CD4-positive, alpha-beta T cell (primary cell): ENCODE measurements around the gene KLRG1. TPM values are rescaled to one million over a fixed set of nuclear protein-coding genes. Genes with fewer than 3 reads are reported as not detected.

ENCODE experiments used
- ATAC-seq: fragments of 200-7000 bp; cut with Tn5 transposase; one replicate; pipeline ENCODE4 v1.10.0; 2022; ENCODE audit warnings: mild to moderate bottlenecking; ENCODE audit not compliant: poor library complexity
- CTCF ChIA-PET: fragments of 350-600 bp; sonication (Branson Sonifier 250); formaldehyde crosslinking; loops from one replicate; lab custom pipeline; 2021; ENCODE audit warnings: antibody characterized with exemption, inconsistent platforms; lab: Charles Lee
- POLR2A ChIA-PET: fragments of 350-600 bp; sonication (Branson Sonifier 250); formaldehyde crosslinking; loops from one replicate; lab custom pipeline; 2021; ENCODE audit warnings: antibody characterized with exemption, inconsistent platforms; lab: Charles Lee
- DNase-seq, 14 experiments: peaks; one replicate each; pipeline ENCODE4 v3.0.0-alpha.2; 2013 to 2020; ENCODE audit warnings: mixed read lengths in 2 of 14
- H3K27ac ChIP-seq, 2 donors: one replicate each; pipeline versions ENCODE4 v1.5.1 to v1.7.0; 2013; ENCODE audit warnings: low read length in 2 of 2, low read depth in 1 of 2, mild to moderate bottlenecking in 1 of 2
- H3K27me3 ChIP-seq, 2 experiments: 1 replicate in 1 of 2; 2 replicates in 1 of 2; pipeline versions ENCODE4 v1.6.1 to v1.7.0; 2013; ENCODE audit warnings: low read length in 2 of 2, control low read depth in 1 of 2, mild to moderate bottlenecking in 1 of 2, moderate library complexity in 1 of 2; ENCODE audit not compliant: insufficient read depth in 2 of 2, control insufficient read depth in 1 of 2
- H3K36me3 ChIP-seq: one replicate; pipeline ENCODE4 v1.6.1; 2013; ENCODE audit warnings: low read length, control low read depth; ENCODE audit not compliant: insufficient read depth
- H3K4me1 ChIP-seq: one replicate; pipeline ENCODE4 v1.6.1; 2013; ENCODE audit warnings: low read length, control low read depth; ENCODE audit not compliant: insufficient read depth
- H3K4me3 ChIP-seq: one replicate; pipeline ENCODE4 v1.5.1; 2013; ENCODE audit warnings: mild to moderate bottlenecking, low read length, moderate library complexity
- H3K9me3 ChIP-seq, 2 experiments: 1 replicate in 1 of 2; 2 replicates in 1 of 2; pipeline versions ENCODE4 v1.6.1 to v1.7.0; 2013; ENCODE audit warnings: low read length in 2 of 2, mild to moderate bottlenecking in 2 of 2, control low read depth in 1 of 2, moderate library complexity in 1 of 2; ENCODE audit not compliant: control insufficient read depth in 1 of 2, insufficient read depth in 1 of 2
- H3K27ac Mint-ChIP-seq: one replicate; pipeline ENCODE4 v1.8.0; 2020; ENCODE audit warnings: mixed read lengths
- H3K27me3 Mint-ChIP-seq: one replicate; pipeline ENCODE4 v1.8.0; 2021; ENCODE audit warnings: mixed read lengths
- H3K36me3 Mint-ChIP-seq: one replicate; pipeline ENCODE4 v1.8.0; 2021; ENCODE audit warnings: low read depth, mixed read lengths
- H3K4me1 Mint-ChIP-seq: one replicate; pipeline ENCODE4 v1.8.0; 2021; ENCODE audit warnings: low read depth, mixed read lengths
- H3K4me3 Mint-ChIP-seq: one replicate; pipeline ENCODE4 v1.8.0; 2020; ENCODE audit warnings: mild to moderate bottlenecking, mixed read lengths
- H3K9me3 Mint-ChIP-seq: one replicate; pipeline ENCODE4 v1.8.0; 2020; ENCODE audit warnings: mixed read lengths
- intact Hi-C, 2 experiments: fragments of 100-400 bp; cut with DNase I in 1 of 2; cut with micrococcal nuclease in 1 of 2; formaldehyde crosslinking; loops; one replicate each; pipeline versions ENCODE4 v1.15.1 to v1.9.0; 2023 to 2025; cut with DNase I, micrococcal nuclease
- total RNA-seq, 174 experiments: library from RNA in 2 of 174; stranded (reverse) in 2 of 174; gene quantifications; one replicate each; pipeline ENCODE4 v1.2.3 and lab custom pipeline; 2021 to 2026
- TF ChIP-seq, protein P1 (sequence below): fragments of 200-600 bp; IDR thresholded peaks from one replicate; pipeline ENCODE4 v1.8.0; 2022; ENCODE audit warnings: antibody characterized with exemption, mild to moderate bottlenecking

Gene KLRG1
- total RNA-seq, 2 experiments from 2014 or later, result 8.4 to 10.5 TPM

- Histone ChIP-seq H3K36me3 (peaks cover 15% of the 10 kb centered on the region), H3K4me3 (peak within 1 kb of the TSS; percentile 79), H3K27ac (peak within 1 kb of the TSS; percentile 95 to 99), H3K27me3 (no peaks in the 10 kb centered on the region), H3K9me3 (peaks cover 0 to 4% of the 10 kb centered on the region in 2 experiments), H3K4me1 (peaks cover 43% of the 10 kb centered on the region)
- peaks cover 62% of the 10 kb centered on the region for H3K36me3 Mint-ChIP-seq
- CTCF ChIA-PET, result interaction anchor here (0.8 to 7.3 kb wide), 23 partner anchors 9 to 292 kb away, joined by 3 to 75 read pairs (median 6); partner anchors contain the start of gene PHC1
- peak within 1 kb of the TSS; percentile 93 for H3K27ac Mint-ChIP-seq
- no peaks in the 10 kb centered on the region for H3K27me3 Mint-ChIP-seq
- peak; percentile 71 for ATAC-seq
- TF ChIP-seq, protein P1, sequence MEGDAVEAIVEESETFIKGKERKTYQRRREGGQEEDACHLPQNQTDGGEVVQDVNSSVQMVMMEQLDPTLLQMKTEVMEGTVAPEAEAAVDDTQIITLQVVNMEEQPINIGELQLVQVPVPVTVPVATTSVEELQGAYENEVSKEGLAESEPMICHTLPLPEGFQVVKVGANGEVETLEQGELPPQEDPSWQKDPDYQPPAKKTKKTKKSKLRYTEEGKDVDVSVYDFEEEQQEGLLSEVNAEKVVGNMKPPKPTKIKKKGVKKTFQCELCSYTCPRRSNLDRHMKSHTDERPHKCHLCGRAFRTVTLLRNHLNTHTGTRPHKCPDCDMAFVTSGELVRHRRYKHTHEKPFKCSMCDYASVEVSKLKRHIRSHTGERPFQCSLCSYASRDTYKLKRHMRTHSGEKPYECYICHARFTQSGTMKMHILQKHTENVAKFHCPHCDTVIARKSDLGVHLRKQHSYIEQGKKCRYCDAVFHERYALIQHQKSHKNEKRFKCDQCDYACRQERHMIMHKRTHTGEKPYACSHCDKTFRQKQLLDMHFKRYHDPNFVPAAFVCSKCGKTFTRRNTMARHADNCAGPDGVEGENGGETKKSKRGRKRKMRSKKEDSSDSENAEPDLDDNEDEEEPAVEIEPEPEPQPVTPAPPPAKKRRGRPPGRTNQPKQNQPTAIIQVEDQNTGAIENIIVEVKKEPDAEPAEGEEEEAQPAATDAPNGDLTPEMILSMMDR, result peak; percentile 67
- peaks cover 72% of the 10 kb centered on the region for H3K4me1 Mint-ChIP-seq
- no peaks in the 10 kb centered on the region for H3K9me3 Mint-ChIP-seq
- intact Hi-C loops, result loop anchor here (1.0 to 2.0 kb wide), 5 partner anchors 35 to 253 kb away; partner anchors contain the start of genes PHC1 (in 1 of the 2) and RIMKLB (in 1 of the 2)
- DNase-seq, result peak; percentile 78 to 95 (median 84)
- POLR2A ChIA-PET, result interaction anchor here (0.6 to 4.6 kb wide), 33 partner anchors 11 to 921 kb away, joined by 3 to 71 read pairs (median 4); partner anchors contain the start of genes PHC1 and RIMKLB
- peak within 1 kb of the TSS; percentile 91 for H3K4me3 Mint-ChIP-seq
Observed at GRCh38 chr12:8949342-8950220, 39.8 kb upstream of the KLRG1 start, which contains the start of gene M6PR. Gene M6PR, minus strand, starts transcription at chr12:8949645. Its CDS starts 3,241 bp downstream, at chr12:8946404.

GRCh38 chr12:8950221-8950527, 39.2 kb upstream of the KLRG1 start:
- H3K9me3 Mint-ChIP-seq, result no peaks in the 10 kb centered on the region
- POLR2A ChIA-PET, result interaction anchor here (0.6 to 4.6 kb wide), 26 partner anchors 11 to 921 kb away, joined by 3 to 71 read pairs (median 5); partner anchors contain the start of genes PHC1 and RIMKLB
- CTCF ChIA-PET, result interaction anchor here (0.9 to 7.3 kb wide), 21 partner anchors 8 to 293 kb away, joined by 3 to 75 read pairs (median 6); partner anchors contain the start of gene PHC1
- peaks cover 56% of the 10 kb centered on the region for H3K36me3 Mint-ChIP-seq
- DNase-seq, result no peak
- peak overlapping the region; percentile 91 for H3K4me3 Mint-ChIP-seq
- Histone ChIP-seq H3K36me3 (peaks cover 11% of the 10 kb centered on the region), H3K27ac (peak overlapping the region; percentile 95 to 99), H3K4me3 (peak overlapping the region; percentile 79), H3K4me1 (peaks cover 48% of the 10 kb centered on the region), H3K27me3 (no peaks in the 10 kb centered on the region), H3K9me3 (peaks cover 0 to 4% of the 10 kb centered on the region in 2 experiments)
- TF ChIP-seq, protein P1, result peak; percentile 10
- H3K4me1 Mint-ChIP-seq, result peaks cover 77% of the 10 kb centered on the region
- H3K27ac Mint-ChIP-seq, result peak overlapping the region; percentile 93
- intact Hi-C loops, result loop anchor here (1.0 to 2.0 kb wide), 3 partner anchors 47 to 253 kb away; partner anchors contain the start of gene RIMKLB (in 1 of the 2)
- no peaks in the 10 kb centered on the region for H3K27me3 Mint-ChIP-seq
- peak; percentile 30 for ATAC-seq
